SH-SY5Y (cell line): ENCODE measurements around the gene RHBDL1.

Experiments used
- GATA2 ChIP-seq: IDR thresholded peaks from 2 replicates; pipeline ENCODE4 v1.6.1; 2011; ENCODE audit warnings: mild to moderate bottlenecking, low read depth, low read length
- GATA3 ChIP-seq: IDR thresholded peaks from 2 replicates; pipeline ENCODE4 v1.6.1; 2011; ENCODE audit warnings: low read depth, mild to moderate bottlenecking, low read length, moderate library complexity

GRCh38 chr16:685967-686366, 10.5 kb downstream of the RHBDL1 start:
- TF ChIP-seq GATA2 (no peak), GATA3 (no peak)
